Hypothalamus (tissue), 51 donors: ENCODE measurements around the gene NDUFA5.

Experiments used
- DNase-seq, 51 donors: peaks; one replicate each; lab custom pipeline; 2025; lab: John Stamatoyannopoulos, UW

Gene NDUFA5

DNA sequence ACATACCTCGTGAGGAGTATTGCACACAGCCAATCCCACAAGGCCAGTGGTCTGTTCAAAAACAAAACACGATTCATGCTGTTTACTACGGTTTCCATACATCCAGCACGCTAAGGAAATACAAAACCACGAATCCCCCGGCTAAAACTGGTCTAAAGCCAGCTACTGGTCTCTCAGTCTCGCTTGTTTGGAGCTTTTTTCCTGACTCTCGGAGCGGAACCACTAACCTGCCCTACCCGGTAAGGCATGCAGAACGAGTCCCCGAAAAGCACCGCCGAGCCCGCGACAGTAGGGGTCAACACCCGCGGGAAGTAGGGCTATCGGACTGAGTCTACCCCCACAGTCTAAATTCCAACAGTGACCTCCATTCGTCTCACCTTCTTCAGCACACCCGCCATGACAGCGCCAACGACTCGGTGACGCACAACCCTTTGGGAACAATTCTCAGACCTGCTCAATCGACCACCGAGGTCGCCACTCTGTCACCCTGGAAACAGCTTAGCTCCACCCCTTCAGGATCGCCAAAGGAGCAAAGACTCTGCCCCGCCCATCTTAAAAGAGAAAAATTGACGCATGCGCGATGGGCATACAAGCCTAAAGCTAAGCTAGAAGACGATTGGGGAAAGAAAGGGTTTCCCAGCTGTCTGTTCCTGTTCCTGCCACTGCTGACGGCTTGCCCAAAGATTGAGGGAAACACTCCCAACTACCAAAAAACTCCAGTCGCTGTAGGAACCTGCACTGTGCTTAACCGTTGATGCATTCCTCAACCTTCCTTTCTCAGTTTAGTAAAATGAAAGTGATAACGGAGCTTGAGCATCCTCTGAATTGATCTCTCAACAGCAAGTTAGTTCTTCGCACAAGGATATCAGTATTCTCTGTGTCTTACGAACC is at the start of gene NDUFA5:
TSS of gene NDUFA5 (minus strand) at position 421 of the 891 bp plus-strand sequence. CDS start at position 398, 23 bp downstream.
- peak; percentile 55 to 99 (median 94) for DNase-seq

DNA sequence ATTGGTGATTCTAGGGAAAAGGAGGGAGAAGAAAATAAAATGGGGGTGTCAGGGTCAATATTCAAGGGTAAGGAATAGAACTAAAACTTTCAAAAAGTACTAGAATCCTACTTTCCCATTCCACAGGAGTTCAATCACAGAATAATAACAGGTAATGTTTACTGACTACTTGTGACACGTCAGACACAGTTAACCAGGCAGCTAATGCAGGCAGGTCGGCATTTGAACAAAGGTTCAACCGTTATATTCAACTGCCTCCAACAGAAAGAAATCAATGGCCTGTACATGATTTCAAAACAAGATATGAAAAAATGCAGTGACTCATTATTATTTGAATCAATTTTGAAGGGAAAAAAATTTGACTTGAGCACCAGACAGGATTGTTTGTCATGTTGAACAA is 47.1 kb upstream of the NDUFA5 start:
- no peak for DNase-seq

DNA sequence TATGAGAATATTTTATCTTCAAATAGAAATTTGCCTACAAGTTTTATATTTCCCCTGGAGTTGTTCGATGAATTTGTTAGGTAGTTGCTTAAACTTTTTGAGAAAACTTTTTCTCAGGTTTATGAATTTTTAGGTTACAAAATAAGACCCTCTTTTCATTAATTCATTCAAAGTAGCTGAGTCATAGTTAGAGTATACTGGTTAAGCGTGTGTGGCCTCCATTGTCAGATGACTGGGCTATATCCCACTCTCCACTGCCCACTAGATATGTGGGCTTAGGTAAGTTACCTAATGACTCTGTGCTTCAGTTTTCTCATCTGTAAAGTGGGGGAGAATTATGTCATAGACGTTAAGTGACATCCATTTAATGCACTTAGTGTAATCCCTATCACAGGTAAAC is 45.0 kb upstream of the NDUFA5 start:
- no peak for DNase-seq

DNA sequence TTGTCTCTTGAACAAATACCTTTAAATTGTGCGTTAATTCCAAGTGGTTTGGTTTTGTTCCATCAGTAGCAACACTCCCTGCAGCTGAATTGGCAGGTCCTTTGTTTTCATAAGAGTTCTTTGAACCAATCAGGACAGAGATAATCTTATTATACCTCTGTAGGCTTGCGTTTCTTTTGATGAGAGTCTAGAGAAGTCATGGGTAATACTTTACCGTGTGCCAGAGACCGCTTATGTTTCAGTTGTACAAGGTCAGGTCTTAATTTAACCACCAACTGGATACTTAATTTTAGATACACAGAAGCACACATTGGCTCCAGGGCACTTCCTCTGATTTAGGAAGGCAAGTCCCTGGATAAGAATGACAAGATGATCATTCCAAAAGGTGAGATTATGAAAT is 43.9 kb upstream of the NDUFA5 start, which contains the start of gene ASB15:
TSS of gene ASB15 (plus strand) at position 292 of the 400 bp plus-strand sequence. CDS start 12,682 bp downstream, outside the sequence.
- DNase-seq: no peak

DNA sequence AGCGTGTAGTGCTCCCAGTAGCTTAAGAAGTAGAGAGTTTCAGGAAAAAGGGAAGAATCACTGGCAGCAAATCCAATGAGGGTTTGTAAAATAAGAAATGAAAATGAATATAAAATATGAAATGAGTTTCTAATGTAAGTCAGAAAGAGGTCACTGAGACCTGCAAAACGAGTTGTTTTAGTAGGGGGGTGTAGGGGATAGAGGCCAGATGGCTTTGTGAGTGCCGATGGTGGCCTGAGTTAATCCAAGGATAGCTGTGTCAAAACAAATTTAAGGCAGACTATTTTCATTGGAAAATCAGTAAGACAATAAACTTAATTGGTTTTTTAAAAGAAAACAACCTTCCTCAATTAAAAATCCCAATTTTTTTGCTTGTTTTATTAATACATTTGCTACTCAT is 43.3 kb upstream of the NDUFA5 start:
- no peak for DNase-seq

DNA sequence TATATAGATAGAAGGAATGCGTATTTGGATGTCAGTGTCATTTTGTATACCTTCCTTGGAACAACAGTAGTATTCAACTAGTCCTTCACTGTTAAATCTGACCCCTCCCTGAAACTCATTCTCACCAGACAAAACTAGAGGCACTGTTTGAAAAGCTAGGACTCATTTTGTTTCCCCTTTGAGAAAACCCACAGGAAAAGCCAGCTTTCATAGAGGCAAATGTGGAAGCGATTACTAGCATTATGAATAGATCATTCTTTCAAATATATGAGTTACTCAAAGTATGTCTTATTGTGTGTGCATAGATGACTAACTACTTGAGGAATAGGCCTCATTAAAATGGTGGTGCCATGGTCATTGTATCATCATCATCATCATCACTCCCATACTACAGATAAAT is 42.1 kb upstream of the NDUFA5 start:
- DNase-seq: no peak

DNA sequence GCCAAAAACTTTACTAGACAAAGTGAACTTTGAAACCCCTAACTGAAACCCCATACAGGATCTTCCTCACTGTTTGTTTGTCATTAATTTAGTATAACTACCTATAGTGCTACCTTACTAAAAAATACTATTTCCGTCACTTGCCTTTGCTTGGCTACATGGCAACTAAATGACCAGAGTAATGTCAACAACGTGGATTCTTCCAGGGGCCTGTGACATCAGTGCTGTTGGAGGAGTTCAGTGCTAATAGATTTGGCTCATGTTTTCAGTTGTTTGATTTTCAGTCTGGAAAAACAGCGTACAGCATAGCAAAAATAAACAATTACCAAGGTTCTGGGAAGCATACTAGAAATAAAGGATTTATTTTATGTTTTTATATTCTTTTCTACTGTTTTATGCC is 41.0 kb upstream of the NDUFA5 start:
- no peak for DNase-seq

DNA sequence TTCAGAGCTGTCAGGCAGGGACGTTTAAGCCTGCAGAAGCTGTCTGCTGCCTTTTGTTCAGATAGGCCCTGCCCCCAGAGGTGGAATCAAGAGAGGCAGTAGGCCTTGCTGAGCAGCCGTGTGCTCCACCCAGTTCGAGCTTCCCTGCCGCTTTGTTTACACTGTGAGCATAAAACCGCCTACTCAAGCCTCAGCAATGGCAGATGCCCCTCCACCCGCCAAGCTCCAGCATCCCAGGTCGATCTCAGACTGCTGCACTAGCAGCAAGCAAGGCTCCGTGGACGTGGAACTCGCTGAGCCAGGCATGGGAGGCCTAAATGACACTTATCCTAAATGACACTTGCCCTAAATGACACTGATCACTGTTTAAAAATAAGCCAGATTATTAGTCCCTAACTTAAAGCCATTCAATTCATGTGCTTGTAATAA is 37.2 kb upstream of the NDUFA5 start:
- DNase-seq: no peak

DNA sequence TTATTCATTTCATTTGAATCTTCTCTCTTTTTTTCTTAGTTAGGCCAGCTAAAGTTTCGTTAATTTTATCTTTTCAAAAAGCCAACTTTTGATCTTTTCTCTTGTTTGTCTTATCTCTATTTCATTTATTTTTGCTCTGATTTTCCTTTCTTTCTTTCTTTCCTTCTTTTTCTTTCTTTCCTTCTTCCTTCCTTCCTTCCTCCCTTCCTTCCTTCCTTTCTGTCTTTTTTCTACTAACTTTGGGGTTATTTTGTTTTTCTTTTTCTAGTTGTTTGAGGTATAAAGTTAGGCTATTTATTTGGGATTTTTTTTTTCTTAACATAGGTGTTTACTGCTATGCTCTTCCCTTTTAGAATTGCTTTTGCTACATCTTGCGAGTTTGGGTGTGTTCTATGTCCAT is 30.8 kb upstream of the NDUFA5 start:
- DNase-seq: no peak

DNA sequence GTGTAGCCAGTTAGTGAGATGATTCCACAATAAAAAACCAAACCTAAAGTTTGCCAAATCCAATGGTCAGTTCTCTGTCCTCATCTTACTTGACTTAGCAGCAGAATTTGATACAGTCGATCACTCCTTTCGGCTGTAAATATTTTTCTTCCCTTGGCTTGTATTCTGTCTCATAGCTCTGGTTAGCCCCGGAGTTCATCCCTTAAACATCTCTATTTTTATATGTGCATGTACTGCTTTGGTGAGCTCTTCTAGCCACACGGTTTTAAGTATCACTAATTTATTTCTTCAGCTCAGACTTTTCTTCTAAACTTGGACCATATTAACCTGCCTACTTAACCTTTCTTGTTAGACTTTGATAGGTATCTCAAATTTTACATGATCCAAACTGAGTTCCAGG is 26.2 kb upstream of the NDUFA5 start:
- no peak for DNase-seq

DNA sequence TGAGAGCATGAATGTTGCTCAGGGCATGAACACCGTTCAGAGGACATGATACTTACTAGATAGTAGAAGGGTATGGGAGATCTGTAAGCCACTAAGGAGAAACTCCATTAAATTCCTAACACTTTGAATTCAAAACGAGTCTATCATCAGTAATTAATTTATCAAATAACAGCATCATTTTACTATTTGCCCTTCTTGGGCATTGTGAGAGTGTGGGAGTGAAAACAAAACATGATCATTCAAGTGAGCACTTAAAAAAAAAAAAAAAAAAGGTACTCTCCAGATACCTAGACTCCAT is 23.5 kb upstream of the NDUFA5 start:
- DNase-seq: no peak

DNA sequence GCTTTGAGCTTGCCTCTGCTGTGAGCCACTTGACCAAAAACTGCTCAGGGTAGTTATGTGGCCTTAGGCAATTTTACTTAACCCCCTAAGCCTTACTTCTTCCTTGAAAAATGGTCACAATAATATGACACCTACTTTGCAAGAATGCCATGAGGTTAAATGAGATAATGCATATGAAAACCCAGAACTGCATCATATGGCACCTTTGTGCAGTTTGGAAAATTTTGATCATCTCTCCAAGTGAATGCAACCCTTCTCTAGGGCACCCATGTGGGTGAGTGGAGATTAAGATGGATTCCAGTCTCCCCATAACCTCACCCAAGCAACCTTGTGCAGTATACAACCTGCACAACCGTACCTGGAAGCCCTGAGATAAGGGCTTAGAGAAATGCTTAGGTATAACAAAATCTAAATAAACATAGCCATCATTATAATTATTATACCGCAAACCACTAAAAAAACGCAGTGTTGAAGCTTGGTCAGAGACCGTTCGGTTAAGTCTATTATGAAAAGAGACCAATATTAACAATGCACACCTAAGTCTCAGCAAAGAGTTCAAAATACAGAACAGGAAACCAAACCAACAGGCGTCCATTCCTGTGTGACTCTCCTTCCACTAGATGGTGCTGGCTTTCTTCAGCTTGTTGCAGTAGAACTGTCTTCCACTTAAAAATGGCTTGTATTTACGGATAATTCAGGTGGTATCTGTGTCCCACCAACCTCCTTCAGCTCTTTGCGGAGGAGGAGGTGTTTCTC is 23.0 kb upstream of the NDUFA5 start:
- peak in 4 of 51 donors; percentile 0 to 5 (median 2) for DNase-seq

DNA sequence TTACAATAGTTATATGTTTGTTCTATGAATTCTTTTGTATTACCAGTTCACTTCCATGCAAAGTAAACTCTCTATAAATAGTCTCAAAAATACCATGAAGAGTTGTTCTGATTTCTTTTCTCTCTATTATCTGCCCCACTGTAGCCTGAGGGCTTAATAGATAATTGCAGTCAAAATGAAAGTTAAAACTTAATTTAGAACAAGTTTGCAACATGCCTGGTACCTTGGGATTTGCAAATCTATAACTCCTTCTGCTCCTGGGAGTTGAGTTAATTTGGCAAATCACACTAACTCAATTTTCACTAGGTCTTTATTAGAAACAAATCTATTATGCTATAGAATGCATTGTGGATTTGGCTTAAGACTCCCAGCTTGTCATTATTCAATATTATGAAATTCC is 21.8 kb upstream of the NDUFA5 start:
- no peak for DNase-seq

DNA sequence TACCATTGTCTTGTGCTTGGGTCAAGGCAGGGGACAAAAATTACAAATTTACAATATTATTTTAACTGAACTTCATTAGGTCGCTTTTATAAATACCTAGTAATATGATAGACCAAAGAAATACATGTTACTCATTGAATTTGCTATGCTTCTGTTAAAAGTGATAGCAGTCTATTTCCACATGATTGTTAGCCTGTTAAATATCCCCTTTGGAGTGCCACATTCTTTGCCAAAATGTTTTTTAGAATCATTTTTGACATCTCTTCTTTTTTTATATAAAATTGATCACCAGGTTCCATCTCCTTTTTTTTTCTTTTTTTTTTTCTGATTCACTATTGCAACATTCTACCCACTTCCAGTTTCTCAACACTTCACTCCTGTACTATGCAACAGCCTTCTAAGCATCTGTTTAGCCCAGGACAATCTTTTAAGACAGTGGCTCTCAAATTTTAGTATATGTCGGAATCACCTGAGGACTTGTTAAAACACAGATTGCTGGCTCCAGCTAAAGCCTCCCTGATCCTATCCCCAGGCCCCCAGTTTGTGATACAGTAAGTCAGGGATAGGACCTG is 16.4 kb upstream of the NDUFA5 start:
- DNase-seq: no peak

DNA sequence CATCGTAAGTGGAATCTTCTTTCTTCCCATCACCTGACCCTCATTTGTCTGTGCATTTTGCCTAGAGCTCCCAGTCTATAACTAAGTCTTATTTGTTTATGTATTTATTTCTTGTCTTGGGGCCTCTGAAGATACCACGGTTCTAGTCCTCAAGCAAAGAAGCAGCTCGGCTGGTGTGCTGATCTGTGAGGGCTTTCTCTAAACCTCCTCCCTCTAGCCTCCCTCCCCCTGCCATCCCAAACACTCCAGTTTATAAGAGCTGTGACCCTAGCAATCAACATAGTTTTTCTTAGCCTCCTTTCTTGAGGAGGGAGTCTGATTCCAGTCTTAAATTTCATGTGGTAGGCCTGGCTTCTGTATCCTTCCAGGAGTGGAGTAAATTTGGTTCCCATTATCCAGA is 15.7 kb upstream of the NDUFA5 start:
- DNase-seq: no peak

DNA sequence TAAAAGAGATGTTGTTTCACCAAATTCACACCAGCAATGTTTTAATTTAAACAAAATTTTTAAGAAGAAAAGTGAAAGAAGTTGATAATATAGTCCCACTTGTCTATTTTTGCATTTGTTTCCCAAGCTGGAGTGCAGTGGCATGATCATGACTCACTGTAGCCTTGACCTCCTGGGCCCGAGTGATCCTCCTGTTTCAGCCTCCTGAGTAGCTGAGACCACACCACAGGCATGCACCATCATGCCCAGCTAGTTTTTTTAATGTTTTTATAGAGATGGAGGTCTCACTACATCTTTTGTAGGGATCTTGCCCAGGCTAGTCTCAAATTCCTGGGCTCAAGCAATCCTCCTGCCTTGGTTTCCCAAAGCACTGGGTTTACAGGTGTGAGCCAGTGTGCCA is 14.1 kb upstream of the NDUFA5 start:
- DNase-seq: no peak

DNA sequence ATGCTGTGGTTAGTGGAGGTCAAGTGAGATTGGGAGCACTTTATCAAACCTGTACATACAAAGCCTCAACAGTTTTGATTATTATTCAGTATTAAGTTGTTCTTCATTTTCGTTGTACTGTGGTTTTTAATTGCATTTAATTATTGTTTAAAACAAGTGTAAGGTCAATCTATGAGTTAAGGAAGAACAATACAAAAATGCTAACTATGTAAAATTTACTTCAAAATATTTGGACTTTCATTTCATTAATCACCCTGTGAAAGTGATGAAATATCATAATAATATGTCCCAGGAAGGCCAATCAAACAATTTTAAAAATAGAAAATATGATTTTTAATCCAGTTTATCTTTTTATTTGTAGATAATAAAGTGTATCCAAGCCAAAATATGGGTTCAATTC is 13.6 kb upstream of the NDUFA5 start:
- DNase-seq: no peak

DNA sequence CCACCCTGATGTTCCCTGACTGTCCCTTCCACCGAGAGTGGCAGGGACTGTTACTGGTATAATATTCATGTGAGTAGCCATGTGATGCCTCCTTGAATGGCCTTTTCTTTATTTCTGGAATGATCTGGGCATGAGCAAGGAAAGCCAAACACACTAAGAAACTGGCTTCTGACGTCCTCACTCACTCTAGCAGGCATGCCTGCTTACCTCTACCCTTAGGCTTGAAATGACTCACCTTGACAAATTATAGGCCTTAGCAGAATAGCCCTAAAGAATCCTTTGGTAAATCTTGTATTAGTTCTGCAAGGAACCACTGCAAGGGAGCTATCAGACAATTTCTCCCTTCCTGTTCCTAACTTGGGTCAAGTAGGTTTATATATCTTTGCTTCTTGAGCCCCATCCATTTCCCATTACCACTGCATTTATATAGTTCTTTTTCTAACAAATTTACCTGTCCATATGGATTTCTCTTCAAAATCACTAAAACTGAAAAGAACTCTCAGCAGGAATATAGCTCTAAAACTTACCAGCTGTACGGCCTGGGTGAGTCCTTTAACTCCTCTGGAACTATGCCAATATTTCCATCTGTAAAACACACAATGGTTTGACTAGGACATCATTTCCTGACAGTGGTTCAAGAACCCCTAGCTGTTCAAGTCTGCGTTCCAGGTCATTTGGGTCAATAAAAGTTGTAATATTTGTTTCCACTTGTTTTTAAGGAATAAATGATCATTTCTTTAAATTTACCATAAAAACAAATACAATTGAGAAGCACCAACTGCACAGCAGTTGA is 13.0 kb upstream of the NDUFA5 start:
- no peak for DNase-seq

DNA sequence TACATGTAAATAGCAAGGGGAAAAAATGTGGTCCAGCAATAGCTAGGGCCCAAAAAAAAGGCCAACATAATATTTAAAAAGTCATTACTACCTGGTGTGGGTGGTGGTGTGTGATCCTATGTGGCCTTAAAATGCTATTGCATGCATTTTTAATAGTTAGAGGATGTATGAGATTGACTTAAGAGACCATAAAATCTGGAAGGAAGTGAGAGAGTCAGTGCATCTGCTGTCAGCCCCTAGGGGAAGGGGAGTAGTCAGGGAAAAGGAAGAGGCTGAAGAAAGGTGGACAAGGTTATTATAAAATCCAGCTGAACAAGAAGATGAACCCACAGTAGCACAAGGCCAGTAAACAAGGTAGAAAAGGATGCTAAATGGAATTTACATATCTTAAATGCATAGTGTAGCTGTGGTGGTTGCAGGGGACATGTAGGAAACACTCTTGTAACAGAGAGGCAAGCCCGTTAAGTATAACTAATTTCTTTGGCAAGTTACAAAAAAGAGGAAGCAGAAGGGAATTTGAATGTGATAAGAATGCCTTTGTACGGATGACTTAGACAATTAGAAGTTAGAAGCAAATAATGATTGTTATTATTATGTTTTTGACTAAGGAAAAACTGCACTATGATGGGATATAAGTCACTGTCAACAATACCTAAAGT is 11.9 kb upstream of the NDUFA5 start:
- no peak for DNase-seq

DNA sequence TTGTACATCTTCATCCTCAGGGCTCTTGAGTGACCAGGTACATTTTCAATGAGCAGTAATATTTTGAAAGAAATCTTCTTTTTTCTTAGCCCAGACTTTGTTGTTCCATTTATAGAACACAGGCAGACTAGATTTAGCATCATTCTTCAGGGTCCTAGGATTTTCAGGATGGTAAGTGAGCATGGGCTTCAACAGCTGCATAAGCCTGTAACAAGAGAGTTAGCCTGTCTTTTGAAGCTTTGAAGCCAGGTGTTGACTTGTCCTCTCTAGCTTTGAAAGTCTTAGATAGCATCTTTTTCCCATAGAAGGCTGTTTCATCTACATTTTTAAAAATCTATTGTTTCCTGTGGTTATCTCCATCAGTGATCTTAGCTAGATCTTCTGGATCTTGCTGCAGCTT is 4.5 kb upstream of the NDUFA5 start:
- DNase-seq: no peak
